Measurements from ENCODE around the gene ADAM8. TPM values are rescaled to one million over a fixed set of nuclear protein-coding genes. Genes with fewer than 3 reads are reported as not detected.

The ADAM8 gene
- total and polyA plus RNA-seq, 2 of the 4 experiments (the other 2 are of a cell fraction), result under 0.01 to 0.74 TPM

GRCh38 chr10:133308421-133309099, 31.9 kb upstream of the ADAM8 start, which contains the start of the genes TUBGCP2 and ZNF511:
TSS of gene TUBGCP2 (minus strand) at chr10:133308872. CDS start at chr10:133302941, 5,931 bp downstream.
TSS of gene ZNF511 (plus strand) at chr10:133308914. CDS start at chr10:133308944, 30 bp downstream.
- peaks cover 14% of the 10 kb centered on the region; the same call in 1 of the 2 replicates for H3K36me3 ChIP-seq (ENCODE audit: control insufficient read depth, insufficient read depth, low read length)
- H2AK9ac ChIP-seq (replicated peaks; ENCODE audit: low read depth, low read length, poor library complexity), result peak within 1 kb of the TSS; percentile 99
- peaks cover 40% of the 10 kb centered on the region for H4K20me1 ChIP-seq (ENCODE audit: insufficient read depth, low read length)
- peak; percentile 79 for DNase-seq
- peak within 1 kb of the TSS; percentile 6; the same call in 1 of the 2 replicates for H3K18ac ChIP-seq (ENCODE audit: low read depth, low read length)
- peak within 1 kb of the TSS; percentile 97 for H3K23ac ChIP-seq (ENCODE audit: low read depth, low read length)
- in situ Hi-C loops (cut with MboI; ENCODE audit: low sequenced_read_pairs) (no loop called here), dilution Hi-C loops (cut with HindIII; ENCODE audit: low sequenced_read_pairs, unreplicated experiment) (no loop called here), intact Hi-C loops (cut with micrococcal nuclease) (loop anchor here (2.0 to 5.0 kb wide), 3 partner anchors 46 to 161 kb away; partner anchors contain the start of gene KNDC1)
- peak within 1 kb of the TSS; percentile 95 for H3K14ac ChIP-seq (replicated peaks; ENCODE audit: low read depth, low read length)
- peak within 1 kb of the TSS; percentile 90 for H2BK120ac ChIP-seq (ENCODE audit: low read depth, low read length)
- peaks cover 11 to 51% of the 10 kb centered on the region in 2 experiments for H3K79me1 ChIP-seq (ENCODE audit: low read depth in 1 of 2, low read length in 2 of 2)
- H2BK20ac ChIP-seq (ENCODE audit: low read depth, low read length), result no peak within 1 kb of the TSS
- H2AK5ac ChIP-seq (ENCODE audit: low read depth, low read length), result peak within 1 kb of the TSS; percentile 69
- BruUV-seq (replicated peaks), result no TSS peak
- H3K9me1 ChIP-seq (ENCODE audit: insufficient read depth, low read length), result peaks cover 14% of the 10 kb centered on the region; the same call in 1 of the 2 replicates
- H3K27ac ChIP-seq (ENCODE audit: insufficient read depth, low read length), result peak within 1 kb of the TSS; percentile 83
- no peak within 1 kb of the TSS for H2BK15ac ChIP-seq (ENCODE audit: low read depth, low read length)
- 0% methylated on average over 17 of the region's 89 CpGs; no CpG with 5 or more reads in 1 of the 2 experiments for WGBS, 2 experiments (ENCODE audit: extremely low coverage in 2 of 2, insufficient read length in 1 of 2)
- peak within 1 kb of the TSS; percentile 99 for H2AFZ ChIP-seq (replicated peaks; ENCODE audit: low read length, poor library complexity)
- peak within 1 kb of the TSS; percentile 96 to 98; a peak in 3 of 4 replicates for H4K8ac ChIP-seq (ENCODE audit: low read depth in 2 of 2, low read length in 2 of 2)
- H3K4ac ChIP-seq (ENCODE audit: low read depth, low read length), result peak within 1 kb of the TSS; percentile 99
- H3K9ac ChIP-seq (ENCODE audit: low read depth, low read length), result peak within 1 kb of the TSS; percentile 88
- 0 out of 2 replicates have a peak, but pooled peaks have one; percentile 19 for TF ChIP-seq CTCF (conservative IDR thresholded peaks at IDR 0.05; ENCODE audit: low read depth, low read length)
- 0 out of 2 replicates have a peak, but pooled peaks have one; percentile 17 for TF ChIP-seq NFE2L2 (IDR thresholded peaks at IDR 0.05; ENCODE audit: low read depth, low read length)
- no peak for TF ChIP-seq CEBPB (IDR thresholded peaks at IDR 0.05; ENCODE audit: low read depth, low read length)
- TF ChIP-seq MXI1 (IDR thresholded peaks at IDR 0.05; ENCODE audit: borderline replicate concordance, low read depth, low read length), result peak; percentile 45; the same call in 1 of the 2 replicates
- TF ChIP-seq SMC3 (IDR thresholded peaks at IDR 0.05; ENCODE audit: low read depth, low read length), result no peak
- 0 out of 2 replicates have a peak, but pooled peaks have one; percentile 2 for TF ChIP-seq ELK1 (IDR thresholded peaks at IDR 0.05; ENCODE audit: borderline replicate concordance, low read depth, low read length)
- 0 out of 2 replicates have a peak, but pooled peaks have one; percentile 8 for TF ChIP-seq BHLHE40 (IDR thresholded peaks at IDR 0.05; ENCODE audit: low read depth, low read length)
- TF ChIP-seq CHD1 (IDR thresholded peaks at IDR 0.05; ENCODE audit: low read depth, low read length), result peak; percentile 63; the same call in 1 of the 2 replicates
- peak; percentile 83 for TF ChIP-seq POLR2A (IDR thresholded peaks at IDR 0.05; ENCODE audit: low read depth, low read length)
- TF ChIP-seq MAZ (IDR thresholded peaks at IDR 0.05; ENCODE audit: borderline replicate concordance, low read depth, low read length), result peak; percentile 95
- TF ChIP-seq RFX5 (IDR thresholded peaks at IDR 0.05; ENCODE audit: low read depth, low read length), result no peak
- ChIA-PET POLR2A (ENCODE audit: unreplicated experiment) (no interaction called here), CTCF (interaction anchor here (0.6 to 1.1 kb wide), 4 partner anchors 13 to 46 kb away, joined by 3 to 5 read pairs (median 4); no protein-coding TSS in a partner anchor)
- no peaks in the 10 kb centered on the region for H3K27me3 ChIP-seq (ENCODE audit: control insufficient read depth, insufficient read depth, low read length)
- H3K9me3 ChIP-seq (ENCODE audit: control insufficient read depth, insufficient read depth, low read length), result no peaks in the 10 kb centered on the region
- peak within 1 kb of the TSS; percentile 67 for H3K4me3 ChIP-seq (ENCODE audit: insufficient read depth, low read depth, low read length)
- H3K4me2 ChIP-seq (ENCODE audit: low read depth, low read length), result peak within 1 kb of the TSS; percentile 100
- H4K5ac ChIP-seq (ENCODE audit: low read depth, low read length), result peak within 1 kb of the TSS; percentile 18
- H3K4me1 ChIP-seq (ENCODE audit: control insufficient read depth, insufficient read depth, low read length), result peaks cover 8% of the 10 kb centered on the region
- peak within 1 kb of the TSS; percentile 89; the same call in 1 of the 2 replicates for H3K56ac ChIP-seq (ENCODE audit: extremely low read depth, insufficient read depth, low read length)
- H2BK5ac ChIP-seq (ENCODE audit: low read depth, low read length, poor library complexity, severe bottlenecking), result peak within 1 kb of the TSS; percentile 92
- peak within 1 kb of the TSS; percentile 94 for H4K91ac ChIP-seq (ENCODE audit: insufficient read depth, low read depth, low read length)
- ATAC-seq (ENCODE audit: low read depth), result peak; percentile 82
